Left ventricle myocardium inferior (tissue), 1 donor: ENCODE data around the gene LRGUK. TPM values are rescaled to one million over a fixed set of nuclear protein-coding genes. Genes with fewer than 3 reads are reported as not detected.

Experiments used
- DNase-seq: peaks from one replicate; pipeline ENCODE4 v3.0.0-alpha.2; 2020
- H3K27ac ChIP-seq: fragments of 200-600 bp; replicated peaks from 2 replicates; pipeline ENCODE4 v1.8.0; 2021
- H3K27me3 ChIP-seq: fragments of 200-600 bp; 2 replicates; pipeline ENCODE4 v1.8.0; 2021; ENCODE audit warnings: low read depth
- H3K36me3 ChIP-seq: fragments of 200-600 bp; 2 replicates; pipeline ENCODE4 v1.8.0; 2021
- H3K4me1 ChIP-seq: fragments of 200-600 bp; 2 replicates; pipeline ENCODE4 v1.8.0; 2021
- H3K4me3 ChIP-seq: fragments of 200-600 bp; 2 replicates; pipeline ENCODE4 v1.8.0; 2021; ENCODE audit warnings: mild to moderate bottlenecking, moderate library complexity
- H3K9me3 ChIP-seq: fragments of 200-600 bp; replicated peaks from 2 replicates; pipeline ENCODE4 v1.8.0; 2021
- CTCF ChIP-seq: fragments of 200-600 bp; IDR thresholded peaks from 2 replicates; pipeline ENCODE4 v1.8.0; 2021; ENCODE audit warnings: antibody characterized with exemption, mild to moderate bottlenecking, borderline replicate concordance
- intact Hi-C: fragments of 100-400 bp; cut with micrococcal nuclease; formaldehyde crosslinking; loops from one replicate; pipeline ENCODE4 v1.11.0; 2022
- total RNA-seq: library from RNA; stranded (reverse); fragmentation: NEBNext Ultra II Directional; extraction: Animal tissue kit (Norgen Biotek cat#: 25700); gene quantifications from one replicate; pipeline ENCODE4 v1.2.1, GENCODE V29; 2021
- donor health status: DM: no; HTN: yes; CAD: no; lungs with severe emphysema.

Gene LRGUK
- total RNA-seq, 1 donor from 2014 or later: 0.19 TPM

- peaks cover 60% of the 10 kb centered on the region for H3K36me3 ChIP-seq
- H3K4me3 ChIP-seq: no peak overlapping the region
- intact Hi-C loops: no loop called here
- TF ChIP-seq CTCF: no peak
- H3K27me3 ChIP-seq: no peaks in the 10 kb centered on the region
- H3K9me3 ChIP-seq: no peaks in the 10 kb centered on the region
- H3K4me1 ChIP-seq: no peaks in the 10 kb centered on the region
- H3K27ac ChIP-seq: no peak overlapping the region
- no peak for DNase-seq
Observed at GRCh38 chr7:134302120-134302519, 175.0 kb downstream of the LRGUK start.

- no peaks in the 10 kb centered on the region for H3K27me3 ChIP-seq
- TF ChIP-seq CTCF: no peak
- no peak overlapping the region for H3K4me3 ChIP-seq
- H3K27ac ChIP-seq: no peak overlapping the region
- H3K4me1 ChIP-seq: no peaks in the 10 kb centered on the region
- no peak for DNase-seq
- intact Hi-C loops: no loop called here
- peaks cover 22% of the 10 kb centered on the region for H3K36me3 ChIP-seq
- H3K9me3 ChIP-seq: no peaks in the 10 kb centered on the region
Observed at GRCh38 chr7:134307320-134307719, 180.2 kb downstream of the LRGUK start.

- no peaks in the 10 kb centered on the region for H3K27me3 ChIP-seq
- no peak overlapping the region for H3K4me3 ChIP-seq
- intact Hi-C loops: no loop called here
- no peak overlapping the region for H3K27ac ChIP-seq
- DNase-seq: no peak
- no peaks in the 10 kb centered on the region for H3K4me1 ChIP-seq
- TF ChIP-seq CTCF: no peak
- H3K36me3 ChIP-seq: peaks cover 20% of the 10 kb centered on the region
- H3K9me3 ChIP-seq: no peaks in the 10 kb centered on the region
Observed at GRCh38 chr7:134308548-134308947, 181.4 kb downstream of the LRGUK start.

GRCh38 chr7:134311807-134312206 is 184.7 kb downstream of the LRGUK start:
- H3K27ac ChIP-seq: no peak overlapping the region

GRCh38 chr7:134312717-134313116 is 185.6 kb downstream of the LRGUK start:
- Histone ChIP-seq H3K27ac (no peak overlapping the region), H3K27me3 (no peaks in the 10 kb centered on the region), H3K4me3 (no peak overlapping the region), H3K9me3 (no peaks in the 10 kb centered on the region), H3K4me1 (peaks cover 21% of the 10 kb centered on the region), H3K36me3 (no peaks in the 10 kb centered on the region)
- no peak for DNase-seq
- TF ChIP-seq CTCF: no peak
- intact Hi-C loops: no loop called here

More at GRCh38 chr7:134311807-134312206, 184.7 kb downstream of the LRGUK start:
- Histone ChIP-seq H3K36me3 (no peaks in the 10 kb centered on the region), H3K4me1 (peaks cover 16% of the 10 kb centered on the region), H3K9me3 (no peaks in the 10 kb centered on the region), H3K4me3 (no peak overlapping the region), H3K27me3 (no peaks in the 10 kb centered on the region)
- TF ChIP-seq CTCF: no peak
- DNase-seq: no peak
- intact Hi-C loops: no loop called here

- no peak for DNase-seq
- intact Hi-C loops: no loop called here
- H3K27me3 ChIP-seq: no peaks in the 10 kb centered on the region
- no peak overlapping the region for H3K27ac ChIP-seq
- H3K4me3 ChIP-seq: no peak overlapping the region
- no peak for TF ChIP-seq CTCF
- H3K36me3 ChIP-seq: no peaks in the 10 kb centered on the region
- no peaks in the 10 kb centered on the region for H3K9me3 ChIP-seq
- peaks cover 21% of the 10 kb centered on the region for H3K4me1 ChIP-seq
Observed at GRCh38 chr7:134313543-134313942, 186.4 kb downstream of the LRGUK start.
